22Rv1 (cell line): ENCODE data around the gene PACSIN1.

Experiments
- H3K27ac ChIP-seq: fragments of 450-650 bp; 2 replicates; pipeline ENCODE4 v1.5.1; 2017
- ZFX ChIP-seq: fragments of 450-650 bp; IDR thresholded peaks from 2 replicates; pipeline ENCODE4 v1.6.1; 2017; ENCODE audit warnings: antibody characterized with exemption, borderline replicate concordance
- TF ChIP-seq, protein P1 (sequence below): fragments of 450-650 bp; IDR thresholded peaks from 2 replicates; pipeline ENCODE4 v1.5.1; 2017; ENCODE audit warnings: mild to moderate bottlenecking

The PACSIN1 gene

DNA sequence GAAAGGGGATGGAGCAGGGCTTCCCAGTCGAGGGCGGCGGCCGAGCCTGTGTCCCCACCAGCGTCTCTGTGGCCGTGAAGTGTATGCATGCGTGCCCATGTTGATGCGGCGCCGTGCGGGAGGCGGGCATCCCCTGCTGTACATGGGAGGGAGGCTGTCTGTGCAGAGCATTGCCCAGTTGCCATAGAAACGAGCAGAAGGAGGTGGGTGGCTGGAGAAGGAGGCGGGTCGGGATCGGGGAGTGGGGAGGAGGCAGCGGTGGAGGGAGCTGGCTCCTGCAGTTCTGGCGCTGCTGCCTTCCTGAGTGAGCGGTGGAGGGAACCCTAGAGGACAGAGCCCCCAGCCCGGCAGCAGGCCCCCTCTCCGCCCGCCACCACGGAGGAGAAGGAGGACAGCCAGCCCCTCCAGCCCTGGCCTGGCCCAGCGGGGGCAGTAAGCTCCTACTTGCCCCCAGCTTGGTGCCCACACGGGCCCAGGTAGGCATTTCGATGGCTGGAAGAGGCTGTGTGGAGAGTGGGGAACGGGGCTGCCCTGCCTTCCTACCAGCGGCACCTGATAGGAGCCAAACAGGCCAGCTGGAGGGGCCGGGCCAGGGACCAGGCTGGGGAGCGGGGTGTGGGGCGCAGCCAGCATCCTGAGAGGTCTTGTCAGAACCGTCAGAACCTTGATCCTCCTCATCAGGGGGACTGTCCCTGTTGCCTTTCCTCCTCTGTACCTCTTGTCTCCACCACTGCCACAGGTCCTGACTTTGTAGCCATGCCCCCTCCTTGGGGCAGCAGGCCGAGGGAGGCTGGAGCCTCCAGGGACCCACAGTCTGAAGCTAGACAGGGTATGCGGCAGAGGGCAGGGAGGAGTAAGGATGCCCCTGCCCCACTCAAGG lies 49.0 kb downstream of the PACSIN1 start:
- TF ChIP-seq, protein P1, sequence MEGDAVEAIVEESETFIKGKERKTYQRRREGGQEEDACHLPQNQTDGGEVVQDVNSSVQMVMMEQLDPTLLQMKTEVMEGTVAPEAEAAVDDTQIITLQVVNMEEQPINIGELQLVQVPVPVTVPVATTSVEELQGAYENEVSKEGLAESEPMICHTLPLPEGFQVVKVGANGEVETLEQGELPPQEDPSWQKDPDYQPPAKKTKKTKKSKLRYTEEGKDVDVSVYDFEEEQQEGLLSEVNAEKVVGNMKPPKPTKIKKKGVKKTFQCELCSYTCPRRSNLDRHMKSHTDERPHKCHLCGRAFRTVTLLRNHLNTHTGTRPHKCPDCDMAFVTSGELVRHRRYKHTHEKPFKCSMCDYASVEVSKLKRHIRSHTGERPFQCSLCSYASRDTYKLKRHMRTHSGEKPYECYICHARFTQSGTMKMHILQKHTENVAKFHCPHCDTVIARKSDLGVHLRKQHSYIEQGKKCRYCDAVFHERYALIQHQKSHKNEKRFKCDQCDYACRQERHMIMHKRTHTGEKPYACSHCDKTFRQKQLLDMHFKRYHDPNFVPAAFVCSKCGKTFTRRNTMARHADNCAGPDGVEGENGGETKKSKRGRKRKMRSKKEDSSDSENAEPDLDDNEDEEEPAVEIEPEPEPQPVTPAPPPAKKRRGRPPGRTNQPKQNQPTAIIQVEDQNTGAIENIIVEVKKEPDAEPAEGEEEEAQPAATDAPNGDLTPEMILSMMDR, result no peak
- no peak for TF ChIP-seq ZFX
- no peak overlapping the region for H3K27ac ChIP-seq

DNA sequence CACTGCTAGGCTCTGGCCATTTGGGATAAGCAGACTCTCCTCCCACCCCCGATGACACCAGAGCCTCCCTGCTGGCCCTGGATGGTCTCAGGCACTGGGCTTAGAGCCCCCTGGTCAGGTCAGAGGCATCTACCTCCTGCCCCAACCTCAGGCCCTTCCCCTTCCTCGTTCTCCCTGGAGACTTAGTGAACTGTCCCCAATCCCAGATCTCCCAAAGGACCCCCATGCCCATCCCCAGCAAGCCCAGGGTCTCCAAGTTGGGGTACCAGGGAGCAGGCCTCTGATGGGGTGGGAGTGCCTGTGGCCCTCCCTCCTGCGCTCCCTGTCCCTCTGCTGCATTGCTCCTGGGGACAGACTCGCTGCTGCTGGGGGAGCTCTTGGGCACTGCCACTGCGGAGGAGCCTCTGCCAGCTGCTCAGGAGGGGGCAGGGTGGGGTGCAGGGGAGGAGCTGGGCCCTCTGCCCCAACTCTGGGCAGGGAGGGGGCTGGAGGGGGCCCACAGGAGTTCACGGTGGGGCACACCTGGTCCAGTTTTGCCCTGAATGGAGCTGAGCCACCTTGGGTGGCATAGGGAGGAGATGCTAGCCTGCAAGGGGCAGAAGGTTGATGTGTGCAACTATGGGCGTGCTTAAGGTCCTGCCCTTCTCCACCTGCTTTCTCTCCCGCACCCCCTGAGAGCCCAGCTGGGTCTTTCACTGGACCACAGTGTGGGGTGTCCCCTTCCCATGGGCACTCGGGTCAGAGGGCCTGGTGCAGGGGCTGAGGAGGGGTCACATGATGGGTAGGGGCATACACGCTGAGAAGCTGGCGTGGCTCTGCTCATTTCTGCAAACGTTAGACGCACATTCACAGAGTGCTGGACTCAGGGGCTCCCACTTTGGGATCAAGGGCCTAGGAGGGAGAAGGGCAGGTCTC lies 49.9 kb downstream of the PACSIN1 start:
- no peak overlapping the region for H3K27ac ChIP-seq
- TF ChIP-seq, protein P1, result no peak
- no peak for TF ChIP-seq ZFX

DNA sequence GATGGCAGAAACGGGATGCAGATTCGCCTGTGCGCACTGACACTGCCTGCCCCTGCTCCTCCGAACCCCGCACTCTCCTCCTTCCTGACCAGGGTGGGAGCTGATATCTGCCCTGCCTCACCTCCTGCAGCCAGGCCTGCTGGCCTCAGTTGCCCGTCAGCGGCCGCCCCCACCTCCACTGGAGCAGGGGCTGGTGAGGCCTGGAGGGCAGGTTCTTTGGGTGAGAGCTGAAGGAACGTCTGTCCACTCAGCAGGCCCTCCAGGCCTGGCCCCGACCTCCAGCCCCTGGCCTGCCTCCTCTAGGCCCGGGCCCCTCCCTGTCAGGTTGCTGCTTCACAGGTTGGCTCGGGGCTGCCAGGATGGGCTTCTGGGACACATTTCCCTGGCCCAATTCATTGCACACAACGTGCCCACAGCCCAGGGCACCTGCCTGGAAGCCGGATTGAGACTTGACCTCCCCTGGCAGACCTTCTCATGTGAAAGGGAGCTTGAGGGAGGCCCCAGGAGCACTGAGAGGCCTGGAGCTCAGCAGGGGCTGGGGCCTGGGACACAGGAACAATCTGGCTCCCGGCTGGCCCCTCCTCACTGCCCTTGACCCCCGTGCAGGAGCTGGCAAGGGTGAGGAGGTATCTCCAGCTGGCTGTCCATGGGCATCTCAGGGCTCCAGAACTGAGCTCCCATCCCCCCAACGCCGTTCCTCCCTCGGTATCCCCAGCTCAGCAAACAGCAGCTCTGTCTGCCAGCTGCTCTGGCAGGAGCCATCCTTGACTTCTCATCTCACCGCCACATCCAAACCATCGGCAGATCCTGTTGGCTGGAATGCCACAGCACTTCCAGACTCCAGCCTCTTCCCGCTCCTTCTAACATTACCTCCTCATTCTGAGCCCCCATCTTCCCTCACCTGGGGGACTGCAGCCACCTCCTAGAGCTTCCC lies 50.8 kb downstream of the PACSIN1 start:
- TF ChIP-seq, protein P1, result no peak
- no peak for TF ChIP-seq ZFX
- H3K27ac ChIP-seq, result no peak overlapping the region

DNA sequence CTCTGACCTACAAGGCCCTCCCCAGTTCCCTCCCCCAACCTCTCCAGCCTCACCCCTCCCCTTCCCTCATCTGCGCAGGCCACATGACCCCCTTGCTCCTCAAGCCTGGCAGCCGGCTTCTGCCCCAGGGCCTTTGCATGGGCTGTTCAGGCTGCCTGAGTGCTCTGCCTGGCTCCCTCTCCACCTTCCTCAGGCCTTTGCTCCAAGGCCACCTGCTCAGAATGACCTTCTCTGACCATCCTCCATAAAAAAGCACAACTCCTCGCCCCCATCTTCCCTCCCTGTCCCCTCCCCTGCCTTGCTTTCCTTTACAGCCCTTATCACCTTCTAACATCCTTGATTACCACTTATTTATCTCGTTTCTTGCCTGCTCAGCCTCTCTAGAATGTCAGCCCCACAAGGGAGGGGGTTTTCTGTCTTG lies 51.6 kb downstream of the PACSIN1 start:
- no peak overlapping the region for H3K27ac ChIP-seq
- no peak for TF ChIP-seq ZFX
- TF ChIP-seq, protein P1, result no peak

DNA sequence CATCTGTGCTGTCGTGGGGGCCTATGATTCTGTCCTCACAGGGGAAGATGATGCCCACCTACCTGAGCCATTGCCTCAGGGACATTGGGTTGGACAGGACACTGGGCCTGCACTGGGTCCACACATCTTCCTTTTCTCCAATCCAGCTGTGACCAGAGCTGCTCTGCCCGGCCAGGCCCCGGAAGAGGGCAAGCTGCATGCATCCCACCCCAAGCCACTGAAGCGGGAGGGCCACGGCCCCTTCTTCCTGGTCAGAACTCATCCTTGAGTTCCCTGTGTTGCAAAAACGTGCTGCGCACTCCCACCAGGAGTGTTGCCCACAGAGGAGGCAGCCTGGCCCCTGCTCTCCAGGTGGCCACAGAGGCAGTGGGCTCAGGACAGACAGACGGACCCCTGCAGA lies 52.1 kb downstream of the PACSIN1 start:
- no peak overlapping the region for H3K27ac ChIP-seq
- TF ChIP-seq, protein P1, result no peak
- no peak for TF ChIP-seq ZFX

DNA sequence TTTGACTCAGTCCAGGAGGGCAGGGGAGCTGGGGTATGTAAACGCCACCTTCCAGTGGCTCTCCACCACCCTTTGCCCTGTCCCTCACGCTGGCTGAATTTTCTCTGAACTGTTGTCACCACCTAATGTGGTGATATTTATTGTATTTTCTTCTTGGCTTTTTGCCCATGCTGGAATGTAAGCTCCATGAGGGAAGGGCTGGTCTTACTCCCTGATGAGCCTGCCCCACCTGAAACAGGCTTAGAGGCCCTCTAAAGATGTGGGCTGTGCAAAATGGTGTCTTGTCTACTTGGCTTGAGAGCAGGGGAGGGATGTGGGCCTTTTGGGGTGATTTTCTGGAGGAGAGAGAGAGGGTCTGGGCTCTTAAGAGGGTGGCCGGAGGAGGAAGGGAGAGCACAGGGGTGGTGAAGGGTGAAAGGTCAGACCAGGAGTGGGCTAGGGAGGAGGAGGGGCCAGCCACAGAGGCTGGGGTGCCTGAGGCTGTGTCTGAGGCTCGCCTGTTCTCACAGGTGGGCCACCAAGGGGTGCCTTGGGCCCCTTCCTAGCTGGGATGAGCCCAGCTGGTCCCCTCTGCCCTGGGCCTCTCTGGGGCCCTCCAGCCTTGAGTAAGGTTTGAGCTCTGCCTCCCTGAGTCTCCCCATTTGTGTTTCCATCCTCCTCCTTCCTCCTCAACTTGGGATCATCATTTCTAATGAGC lies 52.9 kb downstream of the PACSIN1 start:
- H3K27ac ChIP-seq, result no peak overlapping the region
- TF ChIP-seq, protein P1, result no peak
- no peak for TF ChIP-seq ZFX
